Stimulated activated CD8-positive, alpha-beta memory T cell treated with anti-CD3 and anti-CD28 coated beads, Interleukin-4, amount 100 ng/mL, for 24 hours (primary cell): Measurements from ENCODE around the gene ARL5C.
"Not testable (repeated sequence)": the region's sequence is repeated elsewhere in the genome, so short reads cannot be mapped to it uniquely, and the experiment has no call there.

ENCODE experiments used
- DNase-seq: peaks from one replicate; pipeline ENCODE4 v3.0.0-alpha.2; 2020; ENCODE audit warnings: low read depth

The ARL5C gene

DNA sequence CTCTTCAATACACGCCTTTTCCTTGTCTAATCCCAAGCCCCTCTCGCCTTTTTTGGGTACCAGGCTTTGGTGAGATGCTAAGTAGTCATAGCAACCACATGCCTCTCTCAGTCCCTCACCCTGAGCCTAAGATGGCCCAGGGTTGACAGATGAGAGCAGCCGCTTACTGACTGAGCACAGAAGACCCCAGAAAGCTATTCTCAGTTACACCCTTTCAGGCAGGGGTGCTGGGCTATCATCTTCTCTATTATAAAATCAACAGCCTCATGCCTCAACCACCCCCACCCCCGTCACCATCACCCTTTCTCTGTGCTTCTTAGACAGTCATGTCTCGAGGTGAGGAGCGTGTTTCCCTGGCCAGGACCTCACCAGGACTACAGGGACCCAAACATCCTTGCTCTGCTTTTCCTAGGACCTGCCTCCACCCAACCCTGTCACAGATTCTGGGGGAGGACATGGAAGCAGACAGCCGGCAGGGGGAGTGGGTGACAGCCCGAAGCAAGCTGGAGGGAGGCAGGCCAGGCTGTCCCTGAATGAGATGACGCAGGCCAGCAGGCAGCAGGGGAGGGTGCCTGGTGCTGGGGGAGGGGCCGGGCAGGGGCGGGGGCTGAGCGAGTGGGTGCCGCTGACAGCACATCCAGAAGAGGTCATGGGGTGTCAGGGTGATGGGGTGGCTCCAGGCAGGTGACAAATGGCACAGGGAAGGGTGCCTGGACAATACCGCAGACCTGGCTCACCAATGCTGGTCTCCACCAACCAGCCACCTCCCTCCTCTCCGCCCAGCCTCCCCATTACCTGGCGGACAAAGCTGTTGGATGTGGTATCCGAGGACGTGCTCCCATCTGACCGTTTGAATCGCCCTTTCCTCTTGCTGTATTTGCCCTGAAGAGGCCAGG lies 28.4 kb upstream of the ARL5C start:
- DNase-seq: no peak

- DNase-seq: no peak
These were observed 27.4 kb upstream of the ARL5C start for GRCh38 chr17:39193346-39193745.

DNA sequence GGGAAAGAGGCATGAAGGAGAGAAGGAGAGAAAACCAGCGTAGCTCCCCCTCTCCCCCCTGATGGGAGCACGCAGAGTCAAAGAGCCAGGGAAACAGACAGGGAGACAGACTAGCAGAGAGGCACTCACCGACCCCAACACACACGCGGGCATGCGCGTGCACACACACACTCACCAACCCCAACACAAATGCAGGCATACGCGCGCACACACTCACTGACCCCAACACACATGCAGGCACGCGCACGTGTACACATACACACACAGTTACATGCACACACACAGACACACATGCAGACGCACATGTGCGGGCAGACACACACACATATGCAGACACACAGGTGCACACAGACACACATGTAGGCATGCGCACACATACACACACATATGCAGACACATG lies 26.9 kb upstream of the ARL5C start:
- no peak for DNase-seq

GRCh38 chr17:39191750-39192510 lies 26.0 kb upstream of the ARL5C start:
- no peak for DNase-seq

DNA sequence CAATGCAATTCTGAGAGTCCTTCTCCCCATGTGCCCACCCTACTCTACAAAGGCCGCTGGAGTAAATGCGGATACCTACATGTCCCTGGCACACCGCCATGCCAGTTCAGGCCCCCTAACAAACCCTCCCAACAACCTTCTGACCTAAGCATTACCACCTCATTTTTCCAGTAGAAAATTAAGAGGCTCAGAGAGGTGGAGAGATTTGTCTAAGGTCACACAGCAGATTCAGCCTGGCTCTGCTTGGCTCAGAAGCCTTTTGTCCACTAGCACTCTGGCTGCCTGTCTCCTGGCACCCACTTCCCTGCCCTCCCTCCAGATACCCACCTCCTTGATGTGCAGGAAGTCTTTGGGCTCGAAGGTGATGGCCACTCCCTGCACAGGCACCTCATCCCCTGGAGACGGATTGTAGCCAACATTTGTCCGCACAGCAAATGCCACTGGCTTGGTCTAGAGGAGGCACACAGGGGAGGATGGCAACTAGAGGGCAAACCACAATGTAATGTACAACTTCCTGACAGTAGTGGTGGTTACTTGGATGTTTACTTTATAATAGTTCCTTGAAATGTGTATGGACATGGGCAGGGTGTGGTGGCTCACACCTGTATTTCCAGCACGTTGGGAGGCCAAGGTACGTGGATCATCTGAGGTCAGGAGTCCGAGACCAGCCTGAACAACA lies 21.3 kb upstream of the ARL5C start:
- no peak for DNase-seq

DNA sequence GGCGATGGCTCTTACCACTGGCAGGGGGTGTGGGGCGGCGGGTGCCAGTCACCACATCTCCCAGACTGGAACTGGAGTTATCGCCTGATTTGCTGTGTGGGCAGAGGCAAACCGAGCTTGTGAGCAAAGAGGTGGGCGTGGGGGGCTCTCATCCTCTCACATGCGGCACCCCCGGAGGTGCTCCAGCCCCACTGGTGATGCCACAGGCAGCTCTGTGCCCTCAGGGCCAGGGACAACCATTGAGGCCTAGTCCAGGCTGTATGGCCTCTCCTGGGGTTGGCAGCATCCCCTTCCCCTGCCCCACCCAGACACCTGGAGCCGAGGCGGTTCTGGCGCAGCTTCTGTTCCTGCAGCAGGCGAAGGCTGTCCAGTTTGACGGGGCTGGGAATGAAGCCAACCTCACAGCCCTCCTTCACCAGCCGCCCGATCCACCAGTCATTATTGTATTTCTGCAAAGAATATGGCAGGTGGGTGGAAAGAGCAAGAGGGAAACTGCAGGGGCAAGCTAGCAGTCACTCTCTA lies 20.6 kb upstream of the ARL5C start:
- DNase-seq: no peak

DNA sequence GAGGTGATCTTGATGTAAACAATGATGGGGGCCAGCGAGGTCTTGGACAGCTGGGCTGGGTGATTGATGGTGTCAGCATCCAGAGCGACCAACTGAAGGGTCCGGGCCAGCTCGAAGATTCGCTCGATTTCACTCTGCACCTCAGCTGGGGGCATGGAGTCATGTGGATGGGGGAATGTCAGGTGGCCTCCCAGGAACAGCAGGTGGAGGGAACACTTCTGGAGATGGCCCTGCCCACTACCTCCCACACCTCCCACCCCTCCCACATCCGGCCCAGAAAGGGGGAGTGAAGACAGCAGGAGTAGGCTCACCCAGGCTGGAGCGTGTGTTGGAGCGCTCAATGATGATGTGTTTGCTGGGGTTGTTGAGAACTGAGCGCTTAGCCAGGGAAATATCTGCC lies 17.8 kb upstream of the ARL5C start:
- no peak for DNase-seq

GRCh38 chr17:39183045-39183444 lies 17.1 kb upstream of the ARL5C start:
- no peak for DNase-seq

GRCh38 chr17:39181303-39181702 lies 15.3 kb upstream of the ARL5C start:
- DNase-seq: no peak

DNA sequence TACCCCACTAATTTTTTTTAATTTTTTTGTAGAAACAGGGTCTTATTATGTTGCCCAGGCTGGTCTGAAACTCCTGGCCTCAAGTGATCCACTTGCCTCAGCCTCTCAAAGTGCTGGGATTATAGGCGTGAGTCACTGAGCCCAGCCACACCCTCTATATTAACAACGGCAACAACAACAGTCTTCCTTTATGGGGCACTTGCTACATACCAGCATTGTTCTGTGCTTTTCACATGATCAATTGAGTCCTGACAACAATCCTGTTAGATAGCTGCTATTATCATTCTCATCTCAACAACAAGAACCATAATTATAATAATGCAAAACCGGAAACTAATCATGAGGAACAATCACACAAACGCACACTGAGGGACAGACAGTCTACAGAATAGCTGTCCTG lies 12.6 kb upstream of the ARL5C start:
- DNase-seq: no peak

GRCh38 chr17:39177256-39177655 lies 11.3 kb upstream of the ARL5C start:
- DNase-seq: no peak

- no peak for DNase-seq
These were observed 9.7 kb upstream of the ARL5C start for GRCh38 chr17:39175695-39176093.

- DNase-seq: peak; percentile 63
These were observed 9.1 kb upstream of the ARL5C start for GRCh38 chr17:39174920-39175694.

DNA sequence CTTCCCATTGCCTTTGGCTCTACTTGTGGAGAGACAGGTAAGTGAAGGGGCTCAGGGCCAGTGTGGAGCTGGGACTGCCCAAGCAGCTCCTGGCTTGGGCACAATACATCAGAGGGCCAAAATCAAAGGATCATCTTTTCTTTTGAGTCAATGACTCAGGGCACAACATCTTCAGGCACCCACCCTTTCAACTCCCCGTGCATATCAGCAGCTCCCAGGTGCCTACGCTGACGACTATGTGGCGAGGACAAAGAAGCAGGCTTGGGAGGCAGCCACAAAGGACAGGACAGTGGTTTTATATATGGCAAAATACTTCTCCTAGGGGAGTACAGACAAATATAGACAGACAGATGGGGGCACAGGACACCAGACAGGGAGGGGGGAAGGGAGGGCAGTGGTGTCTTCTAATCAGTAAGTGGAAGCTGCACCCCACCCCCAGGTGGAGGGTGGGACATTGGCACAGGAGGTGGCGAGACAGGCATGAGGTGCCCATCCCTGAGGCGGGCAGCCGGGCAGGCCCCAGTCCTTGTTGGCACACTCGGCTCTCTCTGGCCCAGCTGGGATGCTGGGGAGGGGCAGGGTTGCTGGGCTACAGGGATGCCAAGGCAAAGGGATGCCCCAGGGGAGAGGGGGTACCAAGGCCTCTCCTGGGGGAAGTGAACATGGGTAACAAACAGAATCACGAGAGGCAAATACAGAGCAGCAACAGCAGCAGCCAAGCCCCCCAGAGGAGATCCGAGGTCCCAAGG lies 7.7 kb upstream of the ARL5C start:
- no peak for DNase-seq

GRCh38 chr17:39173080-39173479 lies 7.1 kb upstream of the ARL5C start:
- DNase-seq: no peak

DNA sequence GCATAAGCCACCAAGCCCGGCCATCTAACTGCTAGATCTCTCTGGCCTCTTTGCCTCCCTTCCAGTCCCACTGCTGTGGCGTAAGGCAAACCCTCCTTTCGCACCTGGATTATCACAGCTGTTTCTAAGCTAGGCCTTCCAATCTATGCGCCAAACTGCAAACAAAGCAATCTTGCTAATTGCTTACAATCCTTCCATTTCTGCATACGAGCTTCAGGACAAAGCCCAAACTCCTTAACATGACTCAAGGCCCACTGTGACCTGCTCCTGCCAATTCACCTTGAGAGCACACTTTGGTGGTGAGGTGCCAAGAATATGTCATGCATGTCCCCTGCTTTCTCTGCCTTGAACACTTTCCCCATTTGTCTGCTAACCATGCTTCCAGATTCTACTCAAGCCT lies 6.0 kb upstream of the ARL5C start:
- no peak for DNase-seq

DNA sequence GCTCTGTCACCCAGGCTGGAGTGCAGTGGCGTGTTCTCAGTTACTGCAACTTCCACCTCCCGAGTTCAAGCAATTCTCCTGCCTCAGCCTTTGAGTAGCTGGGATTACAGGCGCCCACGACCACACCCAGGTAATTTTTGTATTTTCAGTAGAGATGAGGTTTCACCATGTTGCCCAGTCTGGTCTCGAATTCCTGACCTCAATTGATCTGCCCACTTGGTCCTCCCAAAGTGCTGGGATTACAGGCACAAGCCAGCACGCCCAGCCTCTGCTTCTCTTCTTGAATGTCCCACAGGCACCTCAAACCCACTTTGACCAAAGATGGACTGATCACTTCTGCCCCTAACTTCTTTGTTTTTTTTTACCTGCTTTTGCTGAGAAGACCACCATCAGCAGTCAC lies 4.6 kb upstream of the ARL5C start:
- no peak for DNase-seq

DNA sequence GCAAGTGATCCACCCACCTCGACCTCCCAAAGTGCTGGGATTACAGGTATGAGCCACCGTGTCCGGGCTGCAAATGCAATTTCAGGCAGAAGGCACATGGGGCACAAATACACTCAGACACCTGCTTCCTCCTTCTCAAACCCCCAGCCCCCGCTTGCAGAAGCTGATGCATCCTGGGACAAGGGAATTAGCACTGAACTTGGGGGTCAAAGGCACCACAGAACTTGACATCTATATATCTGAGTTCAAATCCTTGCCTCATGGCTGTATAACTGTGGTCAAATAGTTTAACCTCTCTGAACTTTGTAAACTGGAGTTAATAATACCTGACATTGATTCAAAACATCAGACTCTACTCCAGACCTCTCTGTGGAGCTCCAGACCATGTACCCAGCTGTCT lies 4.1 kb upstream of the ARL5C start:
- DNase-seq: no peak

GRCh38 chr17:39169518-39169917 lies 3.6 kb upstream of the ARL5C start:
- no peak for DNase-seq

GRCh38 chr17:39169101-39169500 lies 3.1 kb upstream of the ARL5C start:
- DNase-seq: no peak

GRCh38 chr17:39168503-39168902 lies 2.5 kb upstream of the ARL5C start:
- DNase-seq: not testable (repeated sequence)
